Hepatocyte (in vitro differentiated cells): ENCODE data around the gene SEL1L3. TPM values are rescaled to one million over a fixed set of nuclear protein-coding genes. Genes with fewer than 3 reads are reported as not detected.

ENCODE experiments used
- DNase-seq: peaks from one replicate; pipeline ENCODE4 v3.0.0-alpha.2; 2016; ENCODE audit warnings: low spot score
- H2AFZ ChIP-seq: fragments of 200-600 bp; sonication (generic); 2 replicates; pipeline ENCODE4 v1.6.0; 2016; ENCODE audit warnings: antibody characterized with exemption, mild to moderate bottlenecking
- H3K27ac ChIP-seq: fragments of 200-600 bp; sonication (generic); 2 replicates; pipeline ENCODE4 v1.5.1; 2016; ENCODE audit warnings: mild to moderate bottlenecking
- H3K27me3 ChIP-seq: fragments of 200-600 bp; sonication (generic); 2 replicates; pipeline ENCODE4 v1.6.1; 2016
- H3K36me3 ChIP-seq: fragments of 200-600 bp; sonication (generic); replicated peaks from 2 replicates; pipeline ENCODE4 v1.5.1; 2016; ENCODE audit warnings: low read depth; ENCODE audit not compliant: insufficient read depth
- H3K4me1 ChIP-seq: fragments of 200-600 bp; sonication (generic); 2 replicates; pipeline ENCODE4 v1.5.1; 2016; ENCODE audit warnings: mild to moderate bottlenecking, moderate library complexity; ENCODE audit not compliant: insufficient read depth
- H3K4me2 ChIP-seq: fragments of 200-600 bp; sonication (generic); 2 replicates; pipeline ENCODE4 v1.6.0; 2016
- H3K4me3 ChIP-seq: fragments of 200-600 bp; sonication (generic); 2 replicates; pipeline ENCODE4 v1.5.1; 2016; ENCODE audit warnings: mild to moderate bottlenecking
- H3K79me2 ChIP-seq: fragments of 200-600 bp; sonication (generic); 2 replicates; pipeline ENCODE4 v1.6.0; 2017; ENCODE audit warnings: mild to moderate bottlenecking
- H3K9me2 ChIP-seq: fragments of 200-600 bp; sonication (generic); replicated peaks from 2 replicates; pipeline ENCODE4 v1.6.0; 2017; ENCODE audit warnings: mild to moderate bottlenecking; ENCODE audit not compliant: insufficient read depth
- H3K9me3 ChIP-seq: fragments of 200-600 bp; sonication (generic); 2 replicates; pipeline ENCODE4 v1.5.1; 2016; ENCODE audit warnings: low read depth, mild to moderate bottlenecking
- H4K20me1 ChIP-seq: fragments of 200-600 bp; sonication (generic); 2 replicates; pipeline ENCODE4 v1.6.0; 2016; ENCODE audit warnings: mild to moderate bottlenecking; ENCODE audit not compliant: insufficient read depth, poor library complexity, severe bottlenecking
- EZH2 ChIP-seq: fragments of 200-600 bp; sonication (generic); IDR thresholded peaks from 2 replicates; pipeline ENCODE4 v1.6.1; 2016; ENCODE audit warnings: antibody characterized with exemption, mild to moderate bottlenecking, borderline replicate concordance
- EZH2phosphoT487 ChIP-seq: fragments of 200-600 bp; sonication (generic); IDR thresholded peaks from one replicate; pipeline ENCODE4 v1.6.1; 2018; ENCODE audit warnings: antibody characterized with exemption, mild to moderate bottlenecking, low read depth, moderate library complexity; ENCODE audit not compliant: unreplicated experiment, severe bottlenecking
- WGBS: methylation state at CpG from one replicate; pipeline ENCODE4 v1.1.6; 2016; ENCODE audit warnings: low lambda C conversion rate; ENCODE audit errors: missing lambda C conversion rate; 5-methylcytosine and 5-hydroxymethylcytosine counted together
- polyA plus RNA-seq: library from polyadenylated mRNA; unstranded; fragments of >200 nt; fragmentation: Nextera tagmentation; extraction: Ambion mirVana; gene quantifications from 2 replicates; pipeline ENCODE4 v1.2.1, GENCODE V29; 2016
- total RNA-seq: library from RNA; depleted of rRNA; stranded (reverse); fragments of >200 nt; gene quantifications from 2 replicates; pipeline ENCODE4 v1.2.3, GENCODE V29; 2014
- TF ChIP-seq, protein P1 (sequence below): fragments of 200-600 bp; sonication (generic); IDR thresholded peaks from 2 replicates; pipeline ENCODE4 v1.5.1; 2016; ENCODE audit warnings: antibody characterized with exemption, mild to moderate bottlenecking; ENCODE audit not compliant: poor library complexity

The SEL1L3 gene
- total and polyA plus RNA-seq, 2 experiments from 2014 or later, result 13.7 to 56.2 TPM

DNA sequence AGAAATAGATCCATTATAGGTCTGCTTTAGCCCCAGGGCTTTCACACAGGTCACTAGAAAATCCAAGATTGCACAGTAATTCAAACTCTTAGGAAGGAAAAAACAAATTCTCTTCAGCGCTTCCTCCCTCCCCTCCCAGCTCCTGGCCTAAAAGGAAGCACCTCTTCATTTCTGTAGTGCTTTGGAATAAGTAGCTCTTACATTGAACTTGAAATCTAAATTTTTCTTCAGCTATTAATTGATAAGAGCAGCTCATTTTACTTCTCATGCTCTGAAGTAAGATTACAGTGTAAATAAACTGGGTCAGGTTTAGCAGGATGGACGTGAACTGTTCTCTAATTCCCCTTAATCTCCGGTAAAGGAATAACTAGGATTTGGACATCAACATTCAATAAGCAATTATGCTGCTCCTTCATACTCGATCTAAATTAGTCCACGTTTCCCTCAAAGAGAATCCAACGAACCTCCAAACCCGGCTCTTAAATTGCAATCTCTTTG lies 10.9 kb upstream of the SEL1L3 start:
- Histone ChIP-seq H3K36me3 (no peaks in the 10 kb centered on the region), H3K4me3 (no peak overlapping the region), H3K4me1 (no peaks in the 10 kb centered on the region), H3K79me2 (no peaks in the 10 kb centered on the region), H2AFZ (no peak overlapping the region), H3K9me3 (no peaks in the 10 kb centered on the region), H3K27me3 (no peaks in the 10 kb centered on the region), H3K27ac (no peak overlapping the region), H4K20me1 (no peaks in the 10 kb centered on the region), H3K9me2 (no peaks in the 10 kb centered on the region), H3K4me2 (no peak overlapping the region)
- no peak for DNase-seq
- 75% methylated on average over 7 of the region's 7 CpGs for WGBS
- TF ChIP-seq, protein P1, sequence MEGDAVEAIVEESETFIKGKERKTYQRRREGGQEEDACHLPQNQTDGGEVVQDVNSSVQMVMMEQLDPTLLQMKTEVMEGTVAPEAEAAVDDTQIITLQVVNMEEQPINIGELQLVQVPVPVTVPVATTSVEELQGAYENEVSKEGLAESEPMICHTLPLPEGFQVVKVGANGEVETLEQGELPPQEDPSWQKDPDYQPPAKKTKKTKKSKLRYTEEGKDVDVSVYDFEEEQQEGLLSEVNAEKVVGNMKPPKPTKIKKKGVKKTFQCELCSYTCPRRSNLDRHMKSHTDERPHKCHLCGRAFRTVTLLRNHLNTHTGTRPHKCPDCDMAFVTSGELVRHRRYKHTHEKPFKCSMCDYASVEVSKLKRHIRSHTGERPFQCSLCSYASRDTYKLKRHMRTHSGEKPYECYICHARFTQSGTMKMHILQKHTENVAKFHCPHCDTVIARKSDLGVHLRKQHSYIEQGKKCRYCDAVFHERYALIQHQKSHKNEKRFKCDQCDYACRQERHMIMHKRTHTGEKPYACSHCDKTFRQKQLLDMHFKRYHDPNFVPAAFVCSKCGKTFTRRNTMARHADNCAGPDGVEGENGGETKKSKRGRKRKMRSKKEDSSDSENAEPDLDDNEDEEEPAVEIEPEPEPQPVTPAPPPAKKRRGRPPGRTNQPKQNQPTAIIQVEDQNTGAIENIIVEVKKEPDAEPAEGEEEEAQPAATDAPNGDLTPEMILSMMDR, result no peak
- no peak for TF ChIP-seq EZH2phosphoT487
- no peak for TF ChIP-seq EZH2

DNA sequence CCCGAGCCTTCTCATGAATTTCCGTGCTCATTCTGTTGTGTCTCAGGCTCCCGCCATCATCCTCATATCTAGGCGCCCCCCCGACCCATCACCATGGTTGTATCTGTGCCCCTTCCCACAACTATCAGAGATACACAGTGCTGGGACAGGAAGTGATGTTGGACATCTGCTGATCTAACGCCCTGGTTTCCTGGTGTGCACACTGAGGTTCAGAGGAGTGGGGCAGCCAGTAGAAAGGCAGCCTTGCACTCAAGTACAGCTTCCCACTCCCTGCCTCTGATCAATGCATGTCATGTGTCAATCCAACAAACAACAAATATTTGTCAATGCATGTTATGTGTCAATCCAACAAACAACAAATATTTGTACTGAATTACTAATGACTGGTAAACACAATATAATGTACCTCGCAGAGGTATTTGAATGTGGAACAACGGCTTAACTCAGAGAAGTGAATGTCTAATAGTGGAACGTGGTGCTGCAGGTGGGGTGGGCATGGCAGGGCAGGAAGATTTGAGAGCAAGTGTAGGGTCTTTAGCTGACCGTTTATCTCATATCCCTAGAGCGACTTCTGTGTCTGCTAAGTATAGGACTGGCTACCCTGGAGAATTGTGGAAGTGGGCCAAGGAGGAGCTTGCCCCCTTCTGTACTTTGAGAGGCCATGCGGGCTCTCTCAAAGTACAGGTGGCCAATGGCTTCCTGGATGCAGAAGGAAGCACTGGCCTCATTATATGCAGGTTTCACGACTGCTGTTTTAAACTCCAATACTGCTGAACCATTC lies 10.3 kb upstream of the SEL1L3 start:
- Histone ChIP-seq H3K79me2 (no peaks in the 10 kb centered on the region), H4K20me1 (no peaks in the 10 kb centered on the region), H2AFZ (no peak overlapping the region), H3K4me2 (no peak overlapping the region), H3K27me3 (no peaks in the 10 kb centered on the region), H3K9me2 (no peaks in the 10 kb centered on the region), H3K36me3 (no peaks in the 10 kb centered on the region), H3K4me1 (no peaks in the 10 kb centered on the region), H3K9me3 (no peaks in the 10 kb centered on the region), H3K4me3 (no peak overlapping the region), H3K27ac (no peak overlapping the region)
- 92% methylated on average over 13 of the region's 13 CpGs for WGBS
- TF ChIP-seq EZH2phosphoT487, result no peak
- TF ChIP-seq, protein P1, result no peak
- TF ChIP-seq EZH2, result no peak
- no peak for DNase-seq

DNA sequence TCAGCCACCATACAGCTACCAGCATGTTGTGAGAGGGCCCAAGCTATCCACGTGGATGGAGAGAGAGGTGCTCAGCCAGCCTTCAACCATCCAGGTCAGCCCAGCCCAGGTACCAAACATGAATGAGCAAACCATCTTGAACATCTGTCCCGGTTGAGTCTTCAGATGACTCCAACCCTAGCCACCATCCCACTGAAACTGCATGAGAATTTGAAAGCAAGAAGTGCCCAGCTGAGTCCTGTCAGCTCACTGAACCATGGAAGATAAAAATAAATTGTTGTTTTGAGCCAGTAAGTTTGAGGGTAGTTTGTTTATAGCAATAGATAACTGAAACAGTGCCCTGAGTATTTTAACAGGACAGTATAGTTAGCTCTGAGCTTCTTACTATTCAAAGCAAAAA lies 7.3 kb upstream of the SEL1L3 start:
- Histone ChIP-seq H3K9me2 (no peaks in the 10 kb centered on the region), H3K36me3 (no peaks in the 10 kb centered on the region), H3K4me1 (no peaks in the 10 kb centered on the region), H2AFZ (no peak overlapping the region), H3K27ac (no peak overlapping the region), H3K79me2 (no peaks in the 10 kb centered on the region), H3K4me2 (no peak overlapping the region), H3K27me3 (no peaks in the 10 kb centered on the region), H3K9me3 (no peaks in the 10 kb centered on the region), H4K20me1 (no peaks in the 10 kb centered on the region), H3K4me3 (no peak overlapping the region)
- WGBS, result 86% methylated on average over 2 of the region's 2 CpGs
- DNase-seq, result no peak
- TF ChIP-seq EZH2phosphoT487, result no peak
- TF ChIP-seq, protein P1, result no peak
- TF ChIP-seq EZH2, result no peak
